ENCODE data around the gene MGP.

- TF ChIP-seq CTCF (IDR thresholded peaks at IDR 0.05; ENCODE audit: poor library complexity, severe bottlenecking) = no peak
- no peak for TF ChIP-seq EP300 (conservative IDR thresholded peaks at IDR 0.05; ENCODE audit: poor library complexity, severe bottlenecking)
- no peak for TF ChIP-seq REST (IDR thresholded peaks at IDR 0.05; ENCODE audit: borderline replicate concordance)
- no peak for TF ChIP-seq POLR2AphosphoS5 (IDR thresholded peaks at IDR 0.05)
- no peak for TF ChIP-seq SMC3 (conservative IDR thresholded peaks at IDR 0.05; ENCODE audit: poor library complexity)
- TF ChIP-seq EZH2 (IDR thresholded peaks at IDR 0.05; ENCODE audit: borderline replicate concordance, insufficient read depth, low read length, poor library complexity, severe bottlenecking) = no peak
These were observed 46.4 kb downstream of the MGP start for GRCh38 chr12:14839262-14839661.
